ENCODE results near the gene ANK3.

GRCh38 chr10:60207894-60208293, 181.8 kb downstream of the ANK3 start:
- TF ChIP-seq EZH2phosphoT487 (IDR thresholded peaks at IDR 0.05; ENCODE audit: insufficient read depth, low read depth), result no peak
- TF ChIP-seq EZH2 (IDR thresholded peaks at IDR 0.05; ENCODE audit: insufficient read depth, poor library complexity, severe bottlenecking), result no peak
